Neutrophil (primary cell): Measurements from ENCODE around the gene CLC.

ENCODE experiments used
- H3K27ac ChIP-seq: fragments of 200-600 bp; sonication (generic); 2 replicates; pipeline ENCODE4 v1.5.1; 2016; ENCODE audit warnings: mild to moderate bottlenecking, moderate library complexity
- H3K27me3 ChIP-seq: fragments of 200-600 bp; sonication (generic); 2 replicates; pipeline ENCODE4 v1.6.0; 2016; ENCODE audit warnings: mild to moderate bottlenecking
- H3K36me3 ChIP-seq: fragments of 200-600 bp; sonication (generic); 2 replicates; pipeline ENCODE4 v1.5.1; 2017
- H3K4me1 ChIP-seq, 2 experiments: fragments of 200-600 bp in 1 of 2; sonication (generic) in 1 of 2; 1 replicate in 1 of 2; 2 replicates in 1 of 2; pipeline versions ENCODE4 v1.5.1 to v1.6.1; 2013 to 2016; ENCODE audit warnings: low read depth in 1 of 2, low read length in 1 of 2, mild to moderate bottlenecking in 1 of 2, moderate library complexity in 1 of 2; ENCODE audit not compliant: control insufficient read depth in 1 of 2, insufficient read depth in 1 of 2
- H3K4me3 ChIP-seq, 2 experiments: fragments of 200-600 bp in 1 of 2; sonication (generic) in 1 of 2; 1 replicate in 1 of 2; 2 replicates in 1 of 2; pipeline ENCODE4 v1.5.1; 2013 to 2016; ENCODE audit warnings: low read depth in 1 of 2, low read length in 1 of 2, mild to moderate bottlenecking in 1 of 2, moderate library complexity in 1 of 2
- H3K9me3 ChIP-seq: fragments of 200-600 bp; sonication (generic); 2 replicates; pipeline ENCODE4 v1.5.1; 2016
- TF ChIP-seq, protein P1 (sequence below): fragments of 200-600 bp; sonication (generic); IDR thresholded peaks from 2 replicates; pipeline ENCODE4 v1.5.1; 2016; ENCODE audit warnings: antibody characterized with exemption

Gene CLC

DNA sequence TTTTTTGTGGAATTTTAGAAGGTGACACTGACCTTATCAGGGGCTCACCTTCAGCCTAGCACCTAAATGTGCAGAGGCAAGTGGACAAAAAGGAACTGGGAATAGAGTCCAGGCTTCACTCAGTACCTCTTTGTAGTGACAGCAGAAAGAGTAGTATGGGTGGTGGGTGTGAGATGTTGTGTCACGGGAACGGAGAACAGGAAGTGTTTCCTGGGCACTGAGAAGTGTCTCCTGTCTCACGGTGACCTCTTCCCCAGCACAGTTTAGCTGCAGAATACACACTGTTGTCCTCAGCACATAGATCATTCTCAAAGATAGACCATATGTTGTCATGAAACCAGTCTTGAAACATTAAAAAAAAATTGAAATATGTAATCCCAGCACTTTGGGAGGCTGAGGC lies 51.1 kb downstream of the CLC start:
- H3K36me3 ChIP-seq: no peaks in the 10 kb centered on the region
- H3K27me3 ChIP-seq: peaks cover 9% of the 10 kb centered on the region
- H3K27ac ChIP-seq: no peak overlapping the region
- H3K4me3 ChIP-seq: no peak overlapping the region
- TF ChIP-seq, protein P1, sequence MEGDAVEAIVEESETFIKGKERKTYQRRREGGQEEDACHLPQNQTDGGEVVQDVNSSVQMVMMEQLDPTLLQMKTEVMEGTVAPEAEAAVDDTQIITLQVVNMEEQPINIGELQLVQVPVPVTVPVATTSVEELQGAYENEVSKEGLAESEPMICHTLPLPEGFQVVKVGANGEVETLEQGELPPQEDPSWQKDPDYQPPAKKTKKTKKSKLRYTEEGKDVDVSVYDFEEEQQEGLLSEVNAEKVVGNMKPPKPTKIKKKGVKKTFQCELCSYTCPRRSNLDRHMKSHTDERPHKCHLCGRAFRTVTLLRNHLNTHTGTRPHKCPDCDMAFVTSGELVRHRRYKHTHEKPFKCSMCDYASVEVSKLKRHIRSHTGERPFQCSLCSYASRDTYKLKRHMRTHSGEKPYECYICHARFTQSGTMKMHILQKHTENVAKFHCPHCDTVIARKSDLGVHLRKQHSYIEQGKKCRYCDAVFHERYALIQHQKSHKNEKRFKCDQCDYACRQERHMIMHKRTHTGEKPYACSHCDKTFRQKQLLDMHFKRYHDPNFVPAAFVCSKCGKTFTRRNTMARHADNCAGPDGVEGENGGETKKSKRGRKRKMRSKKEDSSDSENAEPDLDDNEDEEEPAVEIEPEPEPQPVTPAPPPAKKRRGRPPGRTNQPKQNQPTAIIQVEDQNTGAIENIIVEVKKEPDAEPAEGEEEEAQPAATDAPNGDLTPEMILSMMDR: no peak
- no peaks in the 10 kb centered on the region for H3K9me3 ChIP-seq
- H3K4me1 ChIP-seq: no peaks in the 10 kb centered on the region

DNA sequence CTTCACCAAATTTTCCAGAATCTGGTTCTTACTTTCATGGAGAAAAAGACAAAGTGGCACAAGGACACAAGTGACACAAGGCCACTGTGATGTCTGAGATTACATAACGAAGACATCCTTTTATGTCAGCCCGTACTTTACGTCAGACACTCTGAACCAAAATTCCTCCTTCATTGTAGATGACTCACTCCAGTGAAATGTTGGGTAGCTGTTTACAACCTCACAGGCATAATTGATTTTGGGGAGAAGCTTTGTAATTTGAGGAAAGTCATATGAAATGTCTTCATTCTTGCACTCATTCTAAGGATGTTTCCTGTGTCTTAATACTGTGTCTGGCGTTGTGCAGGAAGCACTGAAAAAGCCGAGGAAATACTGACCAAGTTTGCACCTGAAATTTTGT lies 53.6 kb downstream of the CLC start:
- TF ChIP-seq, protein P1: no peak
- H3K4me1 ChIP-seq: no peaks in the 10 kb centered on the region
- no peaks in the 10 kb centered on the region for H3K36me3 ChIP-seq
- peaks cover 9% of the 10 kb centered on the region for H3K27me3 ChIP-seq
- no peak overlapping the region for H3K27ac ChIP-seq
- no peaks in the 10 kb centered on the region for H3K9me3 ChIP-seq
- H3K4me3 ChIP-seq: no peak overlapping the region

DNA sequence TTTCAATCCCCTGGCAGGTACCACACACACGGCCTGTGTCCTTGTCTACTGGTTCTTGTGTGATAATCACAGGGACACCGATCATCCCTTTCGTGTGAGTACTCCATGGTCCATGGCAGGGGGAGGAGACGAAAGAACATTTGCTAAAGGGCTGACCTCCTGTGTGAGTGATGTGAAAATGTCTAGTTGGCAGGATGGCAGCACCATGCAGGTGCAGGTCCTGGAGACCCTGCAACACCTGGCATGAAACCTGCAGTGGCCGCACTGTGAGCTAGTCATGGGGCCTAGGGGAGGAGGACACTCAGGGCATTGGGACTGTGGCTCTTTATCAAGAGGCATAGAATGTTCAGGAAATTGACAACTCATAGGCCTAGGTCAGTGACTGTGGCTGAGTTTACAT lies 56.4 kb downstream of the CLC start:
- H3K9me3 ChIP-seq: no peaks in the 10 kb centered on the region
- peaks cover 22% of the 10 kb centered on the region for H3K27me3 ChIP-seq
- no peak overlapping the region for H3K4me3 ChIP-seq
- no peaks in the 10 kb centered on the region for H3K4me1 ChIP-seq
- no peaks in the 10 kb centered on the region for H3K36me3 ChIP-seq
- TF ChIP-seq, protein P1: no peak
- H3K27ac ChIP-seq: no peak overlapping the region
